Panc1 (cell line): ENCODE measurements around the gene NID1. TPM values are rescaled to one million over a fixed set of nuclear protein-coding genes. Genes with fewer than 3 reads are reported as not detected.

Experiments
- ATAC-seq: fragments of 200-7000 bp; cut with Tn5 transposase; 2 replicates; pipeline ENCODE4 v1.9.1; 2020; ENCODE audit warnings: mild to moderate bottlenecking, moderate library complexity
- BruUV-seq: library from RNA; stranded (reverse); fragments of 400-500 nt; replicated peaks from 2 replicates; lab custom pipeline; 2021; lab: Mats Ljungman, UMichigan
- CTCF ChIA-PET: fragments of 300-600 bp; sonication (Branson Sonifier 250); formaldehyde crosslinking; loops from one replicate; lab custom pipeline; 2022; ENCODE audit warnings: antibody characterized with exemption; lab: Charles Lee
- POLR2A ChIA-PET: fragments of 300-600 bp; sonication (Branson Sonifier 250); formaldehyde crosslinking; loops from one replicate; lab custom pipeline; 2022; ENCODE audit warnings: antibody characterized with exemption; lab: Charles Lee
- DNase-seq: peaks from one replicate; pipeline ENCODE4 v3.0.0-alpha.2; 2010; ENCODE audit warnings: low read depth, low spot score
- H3K27ac ChIP-seq: 2 replicates; pipeline ENCODE4 v1.5.1; 2011; ENCODE audit warnings: mild to moderate bottlenecking, low read length, inconsistent platforms
- H3K27me3 ChIP-seq: fragments of 200-500 bp; sonication (Bioruptor generic); 2 replicates; pipeline ENCODE4 v1.6.0; 2014; ENCODE audit warnings: low read length, inconsistent platforms; ENCODE audit not compliant: control insufficient read depth, insufficient read depth
- H3K36me3 ChIP-seq: fragments of 200-500 bp; sonication (Bioruptor generic); 2 replicates; pipeline ENCODE4 v1.5.1; 2014; ENCODE audit warnings: inconsistent platforms, mild to moderate bottlenecking, low read length, moderate library complexity; ENCODE audit not compliant: control insufficient read depth, insufficient read depth
- H3K4me1 ChIP-seq: 2 replicates; pipeline ENCODE4 v1.5.1; 2011; ENCODE audit warnings: inconsistent platforms, mild to moderate bottlenecking, low read length, moderate library complexity; ENCODE audit not compliant: control insufficient read depth, insufficient read depth
- H3K4me3 ChIP-seq, 2 experiments: 2 replicates each; pipeline ENCODE4 v1.5.1; 2011 to 2012; ENCODE audit warnings: low read depth in 2 of 2, low read length in 2 of 2, mild to moderate bottlenecking in 2 of 2, inconsistent platforms in 1 of 2, moderate library complexity in 1 of 2
- H3K9me3 ChIP-seq: fragments of 200-500 bp; sonication (Bioruptor generic); 2 replicates; pipeline ENCODE4 v1.5.1; 2014; ENCODE audit warnings: low read depth, mild to moderate bottlenecking, inconsistent platforms, low read length, moderate library complexity; ENCODE audit not compliant: control insufficient read depth, insufficient read depth
- POLR2AphosphoS5 ChIP-seq: IDR thresholded peaks from 2 replicates; pipeline ENCODE4 v1.6.1; 2012; ENCODE audit warnings: mild to moderate bottlenecking, low read depth, low read length, moderate library complexity
- SIN3A ChIP-seq: IDR thresholded peaks from 2 replicates; pipeline ENCODE4 v1.6.1; 2012; ENCODE audit warnings: low read depth, mild to moderate bottlenecking, low read length, moderate library complexity, borderline replicate concordance; ENCODE audit not compliant: insufficient read depth
- TCF7L2 ChIP-seq: IDR thresholded peaks from 2 replicates; pipeline ENCODE4 v1.6.1; 2011; ENCODE audit warnings: mild to moderate bottlenecking, low read depth, low read length, inconsistent platforms
- in situ Hi-C: cut with HindIII; loops from 2 replicates; pipeline ENCODE4 v1.10.0; 2016; ENCODE audit warnings: low sequenced_read_pairs, low pct_unique_long_range_greater_than_20kb
- intact Hi-C: fragments of 100-400 bp; cut with micrococcal nuclease; formaldehyde crosslinking; loops from one replicate; pipeline ENCODE4 v1.10.0; 2022; ENCODE audit not compliant: unreplicated experiment
- total RNA-seq: library from RNA; stranded (reverse); gene quantifications from one replicate; pipeline ENCODE4 v1.2.1, GENCODE V29; 2021; ENCODE audit not compliant: unreplicated experiment
- TF ChIP-seq, protein P1 (sequence below), 2 experiments: IDR thresholded peaks; 2 replicates each; pipeline ENCODE4 v1.6.1; 2011 to 2012; ENCODE audit warnings: low read depth in 2 of 2, control low read depth in 1 of 2, low read length in 1 of 2, mild to moderate bottlenecking in 1 of 2, moderate library complexity in 1 of 2; ENCODE audit not compliant: insufficient read depth in 1 of 2
- TF ChIP-seq, protein P2 (sequence below): fragments of 450-650 bp; IDR thresholded peaks from 2 replicates; pipeline ENCODE4 v1.5.1; 2017; ENCODE audit warnings: mild to moderate bottlenecking

The NID1 gene
- total RNA-seq, 1 experiment from 2014 or later, result 89.3 TPM

DNA sequence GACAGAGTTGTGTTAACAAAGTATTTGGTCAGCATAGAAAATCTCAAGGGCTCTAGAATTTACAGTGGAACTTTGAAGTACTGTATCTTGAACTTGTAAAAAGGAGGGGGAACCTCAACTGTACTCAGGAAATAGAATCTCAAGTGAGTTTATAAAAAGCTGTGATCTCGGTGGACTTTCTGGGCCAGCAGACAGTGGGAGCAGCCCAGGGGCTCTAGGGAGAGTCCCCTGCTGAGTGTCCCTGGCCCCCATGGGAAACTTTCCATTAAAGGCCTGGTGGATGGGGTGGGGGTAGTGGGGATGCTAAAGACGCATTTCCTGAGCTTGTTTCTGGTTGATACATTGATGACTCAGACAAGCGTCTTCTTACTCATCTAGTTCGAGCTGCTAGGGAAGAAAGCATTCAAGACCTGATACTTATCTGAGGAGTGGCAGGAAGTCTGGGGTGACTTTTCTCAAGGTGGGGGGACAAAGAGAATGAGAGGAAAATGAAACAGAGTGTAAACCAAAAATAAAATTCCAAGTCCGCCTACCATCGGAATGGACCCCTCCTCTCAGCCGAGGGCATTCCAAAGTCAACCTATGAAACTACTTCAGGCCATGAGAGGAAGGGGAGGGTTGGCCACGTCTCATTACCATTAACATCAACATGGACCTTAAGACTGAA lies 65.5 kb downstream of the NID1 start:
- BruUV-seq, result no TSS peak
- POLR2A ChIA-PET, result no interaction called here
- peak; percentile 66; the same call in 1 of the 2 replicates for ATAC-seq

DNA sequence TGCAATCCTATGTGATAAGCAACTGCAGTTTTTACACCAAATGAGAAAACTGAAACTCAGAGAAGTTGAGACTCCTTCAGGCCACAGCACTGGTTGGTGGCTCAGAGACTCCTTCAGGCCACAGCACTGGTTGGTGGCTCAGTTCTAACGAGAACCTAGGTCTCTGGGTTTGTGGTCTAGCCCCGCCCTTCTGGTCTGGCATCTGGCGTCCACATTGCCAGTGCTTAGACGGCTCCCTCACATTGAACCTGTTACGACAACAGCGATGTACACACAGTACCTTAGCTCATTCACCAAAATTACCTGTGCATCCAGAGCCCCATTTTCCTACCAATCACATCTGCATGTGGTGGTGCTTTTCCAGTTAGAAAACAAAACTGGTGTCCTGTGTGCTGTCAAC lies 66.1 kb downstream of the NID1 start:
- Histone ChIP-seq H3K27me3 (no peaks in the 10 kb centered on the region), H3K4me3 (no peak overlapping the region), H3K27ac (no peak overlapping the region), H3K36me3 (no peaks in the 10 kb centered on the region), H3K4me1 (0 out of 2 replicates have a peak, but pooled peaks cover 2% of the 10 kb centered on the region), H3K9me3 (no peaks in the 10 kb centered on the region)
- CTCF ChIA-PET, result no interaction called here
- no TSS peak for BruUV-seq
- in situ Hi-C loops, result no loop called here
- DNase-seq, result no peak
- intact Hi-C loops, result no loop called here
- no peak for TF ChIP-seq POLR2AphosphoS5
- TF ChIP-seq, protein P1, sequence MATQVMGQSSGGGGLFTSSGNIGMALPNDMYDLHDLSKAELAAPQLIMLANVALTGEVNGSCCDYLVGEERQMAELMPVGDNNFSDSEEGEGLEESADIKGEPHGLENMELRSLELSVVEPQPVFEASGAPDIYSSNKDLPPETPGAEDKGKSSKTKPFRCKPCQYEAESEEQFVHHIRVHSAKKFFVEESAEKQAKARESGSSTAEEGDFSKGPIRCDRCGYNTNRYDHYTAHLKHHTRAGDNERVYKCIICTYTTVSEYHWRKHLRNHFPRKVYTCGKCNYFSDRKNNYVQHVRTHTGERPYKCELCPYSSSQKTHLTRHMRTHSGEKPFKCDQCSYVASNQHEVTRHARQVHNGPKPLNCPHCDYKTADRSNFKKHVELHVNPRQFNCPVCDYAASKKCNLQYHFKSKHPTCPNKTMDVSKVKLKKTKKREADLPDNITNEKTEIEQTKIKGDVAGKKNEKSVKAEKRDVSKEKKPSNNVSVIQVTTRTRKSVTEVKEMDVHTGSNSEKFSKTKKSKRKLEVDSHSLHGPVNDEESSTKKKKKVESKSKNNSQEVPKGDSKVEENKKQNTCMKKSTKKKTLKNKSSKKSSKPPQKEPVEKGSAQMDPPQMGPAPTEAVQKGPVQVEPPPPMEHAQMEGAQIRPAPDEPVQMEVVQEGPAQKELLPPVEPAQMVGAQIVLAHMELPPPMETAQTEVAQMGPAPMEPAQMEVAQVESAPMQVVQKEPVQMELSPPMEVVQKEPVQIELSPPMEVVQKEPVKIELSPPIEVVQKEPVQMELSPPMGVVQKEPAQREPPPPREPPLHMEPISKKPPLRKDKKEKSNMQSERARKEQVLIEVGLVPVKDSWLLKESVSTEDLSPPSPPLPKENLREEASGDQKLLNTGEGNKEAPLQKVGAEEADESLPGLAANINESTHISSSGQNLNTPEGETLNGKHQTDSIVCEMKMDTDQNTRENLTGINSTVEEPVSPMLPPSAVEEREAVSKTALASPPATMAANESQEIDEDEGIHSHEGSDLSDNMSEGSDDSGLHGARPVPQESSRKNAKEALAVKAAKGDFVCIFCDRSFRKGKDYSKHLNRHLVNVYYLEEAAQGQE (IDR thresholded peaks at IDR 0.05; ENCODE audit: insufficient read depth in 1 of 2, low read depth in 2 of 2, low read length in 1 of 2), result no peak
- TF ChIP-seq TCF7L2, result no peak
- TF ChIP-seq, protein P2, sequence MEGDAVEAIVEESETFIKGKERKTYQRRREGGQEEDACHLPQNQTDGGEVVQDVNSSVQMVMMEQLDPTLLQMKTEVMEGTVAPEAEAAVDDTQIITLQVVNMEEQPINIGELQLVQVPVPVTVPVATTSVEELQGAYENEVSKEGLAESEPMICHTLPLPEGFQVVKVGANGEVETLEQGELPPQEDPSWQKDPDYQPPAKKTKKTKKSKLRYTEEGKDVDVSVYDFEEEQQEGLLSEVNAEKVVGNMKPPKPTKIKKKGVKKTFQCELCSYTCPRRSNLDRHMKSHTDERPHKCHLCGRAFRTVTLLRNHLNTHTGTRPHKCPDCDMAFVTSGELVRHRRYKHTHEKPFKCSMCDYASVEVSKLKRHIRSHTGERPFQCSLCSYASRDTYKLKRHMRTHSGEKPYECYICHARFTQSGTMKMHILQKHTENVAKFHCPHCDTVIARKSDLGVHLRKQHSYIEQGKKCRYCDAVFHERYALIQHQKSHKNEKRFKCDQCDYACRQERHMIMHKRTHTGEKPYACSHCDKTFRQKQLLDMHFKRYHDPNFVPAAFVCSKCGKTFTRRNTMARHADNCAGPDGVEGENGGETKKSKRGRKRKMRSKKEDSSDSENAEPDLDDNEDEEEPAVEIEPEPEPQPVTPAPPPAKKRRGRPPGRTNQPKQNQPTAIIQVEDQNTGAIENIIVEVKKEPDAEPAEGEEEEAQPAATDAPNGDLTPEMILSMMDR, result no peak
- TF ChIP-seq SIN3A, result no peak
- POLR2A ChIA-PET, result no interaction called here
- no peak for ATAC-seq

More for the DNA sequence above, 65.5 kb downstream of the NID1 start:
- peak; percentile 43 for DNase-seq
- Histone ChIP-seq H3K27me3 (no peaks in the 10 kb centered on the region), H3K9me3 (no peaks in the 10 kb centered on the region), H3K27ac (no peak overlapping the region), H3K36me3 (no peaks in the 10 kb centered on the region), H3K4me1 (0 out of 2 replicates have a peak, but pooled peaks cover 2% of the 10 kb centered on the region), H3K4me3 (no peak overlapping the region)
- in situ Hi-C loops, result no loop called here
- CTCF ChIA-PET, result no interaction called here
- no peak for TF ChIP-seq SIN3A
- intact Hi-C loops, result no loop called here

DNA sequence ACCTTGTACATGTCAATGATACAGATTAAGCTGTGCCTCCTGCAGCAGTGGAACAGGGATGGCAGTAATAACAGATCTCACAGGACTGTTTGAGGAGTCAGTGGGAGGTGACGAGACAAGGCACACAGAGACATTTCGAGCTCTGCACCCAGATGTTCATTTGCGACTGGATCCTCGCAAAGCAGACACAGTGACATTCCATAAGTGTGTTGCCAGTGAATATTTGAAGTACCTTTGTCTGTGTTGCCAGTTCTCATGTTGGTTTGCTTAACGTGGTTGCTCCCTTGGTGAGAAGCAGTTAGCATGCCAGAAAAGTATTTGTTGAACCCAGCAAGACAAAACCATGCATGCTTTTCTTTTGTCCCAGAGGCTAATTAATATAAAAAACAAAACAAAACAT lies 67.0 kb downstream of the NID1 start:
- H3K27ac ChIP-seq, result no peak overlapping the region
- TSS peak; percentile 38 for BruUV-seq
- in situ Hi-C loops, result no loop called here

More for the DNA sequence above, 67.0 kb downstream of the NID1 start:
- Histone ChIP-seq H3K4me3 (no peak overlapping the region), H3K27me3 (no peaks in the 10 kb centered on the region), H3K4me1 (0 out of 2 replicates have a peak, but pooled peaks cover 2% of the 10 kb centered on the region), H3K9me3 (no peaks in the 10 kb centered on the region), H3K36me3 (no peaks in the 10 kb centered on the region)
- no peak for ATAC-seq
- POLR2A ChIA-PET, result no interaction called here
- no peak for DNase-seq
- intact Hi-C loops, result no loop called here
- TF ChIP-seq TCF7L2, result no peak
- TF ChIP-seq POLR2AphosphoS5, result no peak
- CTCF ChIA-PET, result no interaction called here
